Inflammatory macrophage treated with lipopolysaccharide for 1 hour (primary cell): ENCODE data around the gene ZNF462.

Experiments
- DNase-seq, 2 donors: peaks; one replicate each; pipeline ENCODE4 v3.0.0-alpha.2; 2020 to 2022

The ZNF462 gene

DNA sequence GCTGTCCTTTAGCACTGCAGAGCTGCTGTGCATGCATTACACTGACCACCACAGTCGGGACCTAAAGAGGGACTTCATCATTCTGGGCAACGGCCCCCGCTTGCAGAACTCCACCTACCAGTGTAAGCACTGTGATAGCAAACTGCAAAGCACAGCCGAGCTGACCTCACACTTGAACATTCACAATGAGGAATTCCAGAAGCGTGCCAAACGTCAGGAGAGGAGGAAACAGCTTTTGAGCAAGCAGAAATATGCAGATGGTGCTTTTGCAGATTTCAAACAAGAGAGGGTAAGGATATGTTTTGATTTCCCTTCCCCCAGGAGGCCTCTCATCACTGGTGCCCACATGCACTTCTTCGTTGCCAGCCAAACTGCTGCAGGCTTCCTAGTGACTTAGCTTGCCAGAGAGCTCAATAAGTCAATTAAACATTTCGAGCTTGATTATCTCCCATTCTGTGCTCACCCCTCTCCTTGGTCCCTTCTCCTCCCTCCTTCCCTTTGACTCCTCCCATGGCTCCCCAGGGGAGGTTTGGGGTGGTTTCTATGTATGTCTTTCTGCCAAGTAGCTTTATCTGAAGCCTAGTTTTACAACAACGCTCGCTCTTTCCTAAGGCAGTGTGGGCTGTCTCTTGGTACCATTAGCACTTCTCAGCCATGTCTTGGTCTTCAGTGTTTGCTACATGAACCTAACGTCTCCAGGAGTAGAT lies 66.7 kb downstream of the ZNF462 start:
- DNase-seq = no peak

DNA sequence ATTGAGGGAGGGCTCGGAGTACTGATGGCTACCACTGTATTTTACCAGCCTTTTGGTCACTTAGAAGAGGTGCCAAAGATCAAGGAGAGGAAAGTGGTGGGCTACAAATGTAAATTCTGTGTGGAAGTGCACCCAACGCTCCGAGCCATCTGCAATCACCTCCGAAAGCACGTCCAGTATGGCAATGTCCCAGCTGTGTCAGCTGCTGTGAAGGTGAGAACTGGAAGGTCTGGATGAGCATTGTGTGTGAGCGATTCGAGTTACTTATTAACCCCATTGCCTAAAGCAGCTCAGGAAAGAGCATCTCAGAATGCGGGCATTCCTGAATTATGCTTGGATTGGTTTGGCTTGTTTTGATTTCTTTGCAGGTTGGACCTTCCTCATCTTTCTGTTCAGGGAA lies 67.5 kb downstream of the ZNF462 start:
- no peak for DNase-seq

GRCh38 chr9:106931466-106931865 lies 68.5 kb downstream of the ZNF462 start:
- DNase-seq = no peak

DNA sequence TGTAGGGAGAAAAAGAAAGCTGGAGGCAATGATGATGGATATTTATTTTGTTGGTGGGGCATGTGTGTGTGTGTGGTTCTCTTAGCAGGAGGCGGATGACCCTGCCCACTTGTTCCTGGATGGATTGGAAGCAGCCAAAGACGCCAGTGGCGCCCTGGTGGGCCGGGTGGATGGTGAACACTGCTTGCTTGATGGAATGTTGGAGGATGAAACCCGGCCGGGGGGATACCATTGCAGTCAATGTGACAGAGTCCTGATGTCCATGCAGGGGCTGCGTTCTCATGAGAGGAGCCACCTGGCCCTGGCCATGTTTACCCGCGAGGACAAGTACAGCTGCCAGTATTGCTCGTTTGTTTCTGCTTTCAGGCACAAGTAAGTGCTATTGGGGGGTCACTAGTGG lies 69.2 kb downstream of the ZNF462 start:
- no peak for DNase-seq

GRCh38 chr9:106932675-106933074 lies 69.7 kb downstream of the ZNF462 start:
- DNase-seq = no peak

DNA sequence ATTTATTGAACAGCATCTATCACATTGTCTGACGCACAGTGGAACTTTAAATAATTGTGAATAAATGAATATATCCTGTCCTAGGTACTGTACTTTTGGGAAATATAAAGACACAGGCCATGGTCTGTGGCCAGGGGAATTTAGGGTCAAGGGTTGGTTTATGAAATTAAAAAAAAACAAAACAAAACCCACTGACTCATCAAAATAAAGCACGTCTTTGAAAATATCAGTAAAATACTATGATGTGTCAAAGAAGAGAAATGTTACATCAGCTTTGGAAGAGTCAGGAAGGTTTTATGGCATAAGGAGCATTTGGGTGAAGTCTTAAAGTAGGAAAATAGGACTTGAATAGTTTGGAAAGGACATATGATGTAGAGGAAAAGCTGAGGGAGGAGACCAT lies 70.5 kb downstream of the ZNF462 start:
- DNase-seq = no peak

- no peak for DNase-seq
Measured at GRCh38 chr9:106934442-106935238, 71.7 kb downstream of the ZNF462 start.

- DNase-seq = no peak
Measured at GRCh38 chr9:106936680-106937079, 73.7 kb downstream of the ZNF462 start.

GRCh38 chr9:106941916-106942315 lies 79.0 kb downstream of the ZNF462 start:
- DNase-seq = no peak

- no peak for DNase-seq
Measured at GRCh38 chr9:106945727-106946660, 83.0 kb downstream of the ZNF462 start.

DNA sequence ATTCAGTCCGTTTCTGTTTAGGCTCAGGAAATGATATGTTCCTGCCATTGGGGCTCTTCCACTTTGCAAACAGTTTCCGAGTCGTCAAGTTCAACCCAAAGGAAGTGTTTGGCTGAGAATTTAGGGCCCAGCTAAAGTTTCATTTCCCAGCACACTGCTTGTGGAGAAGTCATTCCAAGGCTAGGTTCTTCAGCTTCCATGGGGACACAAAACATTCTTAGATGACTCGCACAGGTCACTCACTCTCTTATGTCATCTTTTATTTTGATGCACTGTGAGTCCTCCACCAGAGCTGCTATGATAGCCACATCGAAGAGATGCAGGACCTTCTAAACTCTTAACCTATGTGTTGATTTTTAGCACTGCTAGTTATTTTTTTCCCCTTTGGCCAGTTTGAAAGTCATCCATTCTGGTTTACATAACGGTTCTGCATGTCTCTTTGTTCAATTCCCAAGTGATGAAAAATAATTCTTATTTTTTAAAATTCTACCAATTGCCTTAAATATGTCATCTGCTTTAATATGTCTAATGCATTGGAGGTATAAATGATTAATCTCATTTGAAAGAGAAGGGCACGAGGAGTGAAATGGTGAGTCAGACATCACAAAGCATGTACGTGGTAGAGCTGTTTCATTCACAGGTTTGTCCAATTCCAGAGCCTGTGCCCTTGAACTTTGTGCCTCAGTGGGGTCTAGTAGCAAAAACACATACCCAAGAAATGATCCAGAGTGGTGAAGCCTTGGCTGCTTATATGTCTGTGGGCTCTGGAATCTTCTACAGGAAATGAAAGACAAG lies 84.3 kb downstream of the ZNF462 start:
- no peak for DNase-seq

GRCh38 chr9:106953174-106953573 lies 90.2 kb downstream of the ZNF462 start:
- DNase-seq = peak; percentile 0

- no peak for DNase-seq
Measured at GRCh38 chr9:106954558-106954957, 91.6 kb downstream of the ZNF462 start.

DNA sequence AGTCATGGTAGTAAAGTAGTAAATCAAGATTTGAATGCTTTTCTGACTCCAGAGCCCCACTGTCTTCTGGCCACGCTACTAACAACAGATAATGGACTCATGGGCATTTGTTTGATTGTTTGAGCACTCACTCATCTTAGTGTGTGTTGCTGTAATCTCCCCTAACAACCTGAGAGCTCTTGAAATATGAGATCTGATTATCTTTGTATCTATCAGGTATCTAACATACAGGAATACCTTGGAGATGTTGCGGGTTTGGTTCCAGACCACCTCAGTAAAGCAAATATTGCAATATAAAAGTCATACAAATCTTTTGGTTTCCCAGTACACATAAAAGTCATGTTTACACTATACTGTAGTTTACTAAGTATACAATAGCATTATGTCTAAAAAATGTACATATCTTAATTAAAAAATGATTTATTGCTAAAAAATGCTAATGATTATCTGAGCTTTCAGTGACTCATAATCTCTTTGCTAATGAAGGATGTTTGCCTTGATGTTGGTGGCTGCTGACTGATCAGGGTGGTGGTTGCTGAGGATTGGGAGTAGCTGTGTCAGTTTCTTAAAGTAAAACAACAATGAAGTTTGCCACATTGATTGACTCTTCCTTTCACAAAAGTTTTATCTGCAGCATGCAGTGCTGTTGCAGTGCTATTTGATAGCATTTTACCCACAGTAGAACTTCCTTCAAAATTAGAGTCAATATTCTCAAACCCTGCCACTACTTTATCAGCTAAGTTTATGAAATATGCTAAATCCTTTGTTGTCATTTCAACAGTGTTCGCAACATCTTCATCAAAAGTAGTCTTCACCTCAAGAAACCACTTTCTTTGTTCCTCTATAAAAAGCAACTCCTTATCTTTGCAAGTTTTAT lies 92.2 kb downstream of the ZNF462 start:
- no peak for DNase-seq

- DNase-seq = no peak
Measured at GRCh38 chr9:106956971-106957370, 94.0 kb downstream of the ZNF462 start.

DNA sequence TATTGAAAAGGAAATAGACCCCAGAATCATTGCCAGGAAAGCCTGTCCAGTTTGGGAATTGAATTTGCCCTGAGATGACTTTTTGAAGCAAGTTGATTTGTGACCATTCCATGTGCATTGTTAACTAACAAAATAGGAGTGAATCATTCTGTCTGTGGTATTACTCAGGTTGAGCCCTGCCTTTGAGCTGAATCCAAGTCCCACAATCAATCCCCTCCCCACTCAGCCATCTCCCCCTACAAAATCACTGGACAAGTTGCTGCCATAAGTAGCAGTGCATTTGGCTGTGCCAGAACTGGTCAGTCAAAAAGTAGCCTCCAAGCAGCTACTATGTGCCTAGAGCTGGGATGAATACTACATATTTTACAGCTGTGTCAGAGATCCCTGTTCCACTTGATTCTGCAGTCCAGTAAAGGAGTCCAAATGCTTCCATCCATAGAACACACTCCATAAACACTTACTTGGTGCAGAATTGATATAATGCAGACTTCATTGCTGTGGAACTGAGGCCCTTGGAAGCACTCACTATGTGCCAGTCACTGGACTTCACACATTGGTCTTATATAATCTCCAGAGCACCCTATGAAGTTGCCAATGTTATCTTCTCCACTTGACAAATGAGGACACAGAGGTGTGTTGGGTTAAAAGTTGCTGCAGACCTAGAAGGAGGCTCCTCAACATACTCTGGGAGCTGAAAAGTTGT lies 96.1 kb downstream of the ZNF462 start:
- DNase-seq = no peak

- DNase-seq = no peak
Measured at GRCh38 chr9:106960258-106960657, 97.3 kb downstream of the ZNF462 start.

DNA sequence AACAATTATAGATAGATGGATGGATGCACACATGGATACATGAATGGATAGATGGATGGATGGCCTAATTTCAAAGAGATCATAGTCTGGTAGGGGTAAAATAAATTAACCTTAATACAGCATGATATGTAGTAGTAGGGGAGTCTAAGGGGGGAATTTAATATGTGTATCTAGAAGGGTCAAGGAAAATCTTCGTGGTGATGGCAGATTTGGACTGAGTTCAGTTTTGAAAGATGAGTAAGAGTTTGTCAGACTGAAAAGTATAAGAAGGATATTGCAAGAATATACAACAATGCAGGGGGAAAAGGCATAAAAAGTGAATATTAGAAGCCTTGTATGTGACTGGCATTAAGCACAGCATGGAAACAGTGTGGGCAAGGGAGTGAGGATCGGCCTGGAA lies 98.7 kb downstream of the ZNF462 start:
- DNase-seq = no peak

- no peak for DNase-seq
Measured at GRCh38 chr9:106962122-106962521, 99.2 kb downstream of the ZNF462 start.

DNA sequence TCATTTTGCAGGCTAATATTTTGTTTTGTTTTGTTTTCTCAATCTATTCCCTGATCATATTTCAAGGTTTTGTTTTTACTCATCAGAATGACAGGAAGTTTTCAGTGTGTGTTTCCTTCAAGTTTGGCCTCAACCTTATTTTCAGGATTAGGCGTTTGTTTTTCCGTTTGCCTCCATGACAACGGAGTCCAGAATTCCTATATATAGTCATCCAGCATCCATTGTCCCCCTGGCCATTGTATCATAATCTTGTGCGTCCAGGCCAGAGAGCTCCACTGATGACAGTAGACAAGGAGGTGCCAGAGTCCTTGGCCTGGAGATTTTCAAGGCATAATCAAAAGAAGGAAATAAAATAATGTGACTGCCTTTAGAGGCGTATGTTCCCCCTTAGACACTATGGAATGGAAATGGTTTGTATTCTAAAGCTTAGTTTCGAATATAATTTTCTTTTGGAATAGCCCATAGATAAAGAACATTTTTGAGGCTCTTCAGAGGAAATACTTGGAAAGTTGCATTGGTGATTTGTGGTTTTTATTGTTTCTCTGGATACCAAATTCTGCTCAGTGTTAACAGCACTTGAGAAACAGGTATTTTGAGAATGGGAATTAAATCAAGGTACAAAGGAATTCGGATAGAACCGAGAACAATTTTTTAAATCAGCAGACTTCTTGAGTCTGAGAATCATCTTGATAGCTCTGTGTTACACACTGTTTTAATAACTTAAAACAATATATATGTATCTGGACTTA lies 99.8 kb downstream of the ZNF462 start:
- DNase-seq = no peak
